Transverse colon (tissue), 4 donors: ENCODE results near the gene MCCC2.

Source experiments
- POLR2A ChIP-seq: fragments of 450-650 bp; IDR thresholded peaks from one replicate; pipeline ENCODE4 v1.6.1; 2016; ENCODE audit warnings: antibody characterized with exemption, mild to moderate bottlenecking, moderate library complexity
- POLR2AphosphoS5 ChIP-seq, 3 donors: sonication (generic); formaldehyde crosslinking; IDR thresholded peaks; one replicate each; pipeline ENCODE4 v1.6.1; 2016; ENCODE audit warnings: antibody characterized with exemption in 3 of 3
- TF ChIP-seq, protein P1 (sequence below), 5 experiments: fragments of 200-600 bp in 3 of 5; fragments of 450-650 bp in 2 of 5; sonication (generic) in 3 of 5; IDR thresholded peaks; 1 replicate in 2 of 5; 2 replicates in 3 of 5; pipeline ENCODE4 v1.5.1; 2016 to 2017; ENCODE audit warnings: antibody characterized with exemption in 5 of 5, inconsistent platforms in 3 of 5, mild to moderate bottlenecking in 2 of 5, moderate library complexity in 1 of 5

DNA sequence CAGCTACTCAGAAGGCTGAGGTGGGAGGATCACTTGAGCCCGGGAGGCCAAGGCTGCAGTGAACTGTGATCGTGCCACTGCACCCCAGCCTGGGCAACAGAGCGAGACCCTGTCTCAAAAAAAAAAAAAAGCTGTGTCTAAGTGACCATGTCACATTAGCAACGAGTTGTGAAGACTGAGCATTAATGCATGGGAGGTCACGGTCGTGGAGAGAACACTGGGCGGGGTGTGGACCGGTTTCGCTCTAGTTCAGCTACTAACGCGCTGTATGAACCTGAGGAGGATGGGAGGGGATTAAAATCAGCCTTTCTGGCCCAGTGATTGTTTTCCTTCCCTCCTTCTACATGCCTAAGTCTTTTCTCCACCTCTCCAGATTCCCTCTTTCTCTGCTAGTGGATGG is 75.2 kb downstream of the MCCC2 start:
- TF ChIP-seq POLR2AphosphoS5 (IDR thresholded peaks at IDR 0.05): no peak
- TF ChIP-seq, protein P1, sequence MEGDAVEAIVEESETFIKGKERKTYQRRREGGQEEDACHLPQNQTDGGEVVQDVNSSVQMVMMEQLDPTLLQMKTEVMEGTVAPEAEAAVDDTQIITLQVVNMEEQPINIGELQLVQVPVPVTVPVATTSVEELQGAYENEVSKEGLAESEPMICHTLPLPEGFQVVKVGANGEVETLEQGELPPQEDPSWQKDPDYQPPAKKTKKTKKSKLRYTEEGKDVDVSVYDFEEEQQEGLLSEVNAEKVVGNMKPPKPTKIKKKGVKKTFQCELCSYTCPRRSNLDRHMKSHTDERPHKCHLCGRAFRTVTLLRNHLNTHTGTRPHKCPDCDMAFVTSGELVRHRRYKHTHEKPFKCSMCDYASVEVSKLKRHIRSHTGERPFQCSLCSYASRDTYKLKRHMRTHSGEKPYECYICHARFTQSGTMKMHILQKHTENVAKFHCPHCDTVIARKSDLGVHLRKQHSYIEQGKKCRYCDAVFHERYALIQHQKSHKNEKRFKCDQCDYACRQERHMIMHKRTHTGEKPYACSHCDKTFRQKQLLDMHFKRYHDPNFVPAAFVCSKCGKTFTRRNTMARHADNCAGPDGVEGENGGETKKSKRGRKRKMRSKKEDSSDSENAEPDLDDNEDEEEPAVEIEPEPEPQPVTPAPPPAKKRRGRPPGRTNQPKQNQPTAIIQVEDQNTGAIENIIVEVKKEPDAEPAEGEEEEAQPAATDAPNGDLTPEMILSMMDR (IDR thresholded peaks at IDR 0.05): no peak
- no peak for TF ChIP-seq POLR2A
